ENCODE results near the gene UBE4B.
"Not testable (repeated sequence)": the region's sequence is repeated elsewhere in the genome, so short reads cannot be mapped to it uniquely, and the experiment has no call there.

The UBE4B gene

GRCh38 chr1:10019561-10019960, 13.2 kb upstream of the UBE4B start:
- Histone ChIP-seq H2AK5ac (ENCODE audit: low read length, severe bottlenecking) (no peak overlapping the region), H3K4me1 (ENCODE audit: control insufficient read depth, insufficient read depth, low read depth, low read length) (peaks cover 2% of the 10 kb centered on the region), H3K4me3 (ENCODE audit: insufficient read depth in 1 of 2, low read depth in 1 of 2, low read length in 2 of 2) (no peak overlapping the region), H3K4ac (ENCODE audit: low read depth in 1 of 2, low read length in 2 of 2) (no peak overlapping the region), H3K14ac (ENCODE audit: low read length in 2 of 2) (no peak overlapping the region), H3K23ac (ENCODE audit: low read length in 2 of 2) (no peak overlapping the region), H3K36me3 (ENCODE audit: control insufficient read depth in 1 of 2, insufficient read depth in 2 of 2, low read depth in 1 of 2, low read length in 2 of 2) (no peaks in the 10 kb centered on the region), H4K8ac (ENCODE audit: low read length) (no peak overlapping the region), H2BK5ac (ENCODE audit: low read depth, low read length, poor library complexity, severe bottlenecking) (no peak overlapping the region), H2BK120ac (ENCODE audit: low read depth, low read length) (no peak overlapping the region), H2BK15ac (ENCODE audit: low read depth, poor library complexity, severe bottlenecking) (no peak overlapping the region), H4K91ac (ENCODE audit: low read length) (no peak overlapping the region), H3K9ac (ENCODE audit: low read length) (no peak overlapping the region), H3K18ac (ENCODE audit: low read depth in 1 of 2, low read length in 2 of 2) (no peak overlapping the region), H3K9me3 (ENCODE audit: control insufficient read depth, low read length) (no peaks in the 10 kb centered on the region), H2AFZ (ENCODE audit: low read depth, low read length) (no peak overlapping the region), H3K27ac (ENCODE audit: low read length, poor library complexity, severe bottlenecking) (no peak overlapping the region), H3K79me1 (replicated peaks; ENCODE audit: low read length, poor library complexity, severe bottlenecking) (no peaks in the 10 kb centered on the region), H2BK12ac (ENCODE audit: low read length in 2 of 2) (no peak overlapping the region), H3K27me3 (ENCODE audit: control insufficient read depth in 1 of 2, insufficient read depth in 1 of 2, low read length in 2 of 2) (no peaks in the 10 kb centered on the region), H3K4me2 (ENCODE audit: low read length, poor library complexity, severe bottlenecking) (no peak overlapping the region)
- DNase-seq = no peak

- Histone ChIP-seq H2AK5ac (ENCODE audit: low read length, severe bottlenecking) (no peak overlapping the region), H2BK15ac (ENCODE audit: low read depth, poor library complexity, severe bottlenecking) (no peak overlapping the region), H3K9me3 (ENCODE audit: control insufficient read depth, low read length) (no peaks in the 10 kb centered on the region), H3K4me2 (ENCODE audit: low read length, poor library complexity, severe bottlenecking) (no peak overlapping the region), H3K23ac (ENCODE audit: low read length in 2 of 2) (no peak overlapping the region), H4K8ac (ENCODE audit: low read length) (no peak overlapping the region), H3K9ac (ENCODE audit: low read length) (no peak overlapping the region), H3K36me3 (ENCODE audit: control insufficient read depth in 1 of 2, insufficient read depth in 2 of 2, low read depth in 1 of 2, low read length in 2 of 2) (no peaks in the 10 kb centered on the region), H3K79me1 (replicated peaks; ENCODE audit: low read length, poor library complexity, severe bottlenecking) (no peaks in the 10 kb centered on the region), H2BK120ac (ENCODE audit: low read depth, low read length) (no peak overlapping the region), H3K18ac (ENCODE audit: low read depth in 1 of 2, low read length in 2 of 2) (no peak overlapping the region), H3K14ac (ENCODE audit: low read length in 2 of 2) (no peak overlapping the region), H3K27me3 (ENCODE audit: control insufficient read depth in 1 of 2, insufficient read depth in 1 of 2, low read length in 2 of 2) (no peaks in the 10 kb centered on the region), H4K91ac (ENCODE audit: low read length) (no peak overlapping the region), H2AFZ (ENCODE audit: low read depth, low read length) (no peak overlapping the region), H3K4me3 (ENCODE audit: insufficient read depth in 1 of 2, low read depth in 1 of 2, low read length in 2 of 2) (no peak overlapping the region), H3K4me1 (ENCODE audit: control insufficient read depth, insufficient read depth, low read depth, low read length) (peaks cover 2% of the 10 kb centered on the region), H2BK12ac (ENCODE audit: low read length in 2 of 2) (no peak overlapping the region), H3K4ac (ENCODE audit: low read depth in 1 of 2, low read length in 2 of 2) (no peak overlapping the region), H2BK5ac (ENCODE audit: low read depth, low read length, poor library complexity, severe bottlenecking) (no peak overlapping the region), H3K27ac (ENCODE audit: low read length, poor library complexity, severe bottlenecking) (no peak overlapping the region)
- DNase-seq = no peak
- 100% methylated on average over 1 of the region's 3 CpGs for WGBS
Observed at GRCh38 chr1:10020086-10020485, 12.7 kb upstream of the UBE4B start.

DNA sequence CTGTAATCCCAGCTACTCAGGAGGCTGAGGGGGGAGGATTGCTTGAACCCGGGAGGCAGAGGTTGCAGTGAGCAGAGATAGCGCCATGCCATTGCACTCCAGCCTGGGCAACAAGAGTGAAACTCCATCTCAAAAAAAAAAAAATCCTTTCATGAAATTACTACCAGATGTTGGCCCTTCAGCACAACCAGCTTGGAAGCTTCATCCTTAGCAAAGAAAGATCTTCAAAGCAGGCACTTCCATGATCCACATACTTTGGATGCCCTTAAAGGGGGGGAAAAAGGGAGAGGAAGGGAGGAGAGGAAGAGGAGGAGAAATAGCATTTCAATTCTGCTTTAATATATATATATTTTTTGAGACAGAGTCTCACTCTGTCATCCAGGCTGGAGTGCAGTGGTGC, 12.1 kb upstream of the UBE4B start:
- H3K9ac ChIP-seq (ENCODE audit: low read length); H2AK5ac ChIP-seq (ENCODE audit: low read length, severe bottlenecking); H3K27ac ChIP-seq (ENCODE audit: low read length, poor library complexity, severe bottlenecking); H3K4ac ChIP-seq (ENCODE audit: low read depth in 1 of 2, low read length in 2 of 2); H2AFZ ChIP-seq (ENCODE audit: low read depth, low read length); H2BK15ac ChIP-seq (ENCODE audit: low read depth, poor library complexity, severe bottlenecking); H3K23ac ChIP-seq (ENCODE audit: low read length in 2 of 2); DNase-seq; H4K8ac ChIP-seq (ENCODE audit: low read length); H3K4me2 ChIP-seq (ENCODE audit: low read length, poor library complexity, severe bottlenecking); H2BK120ac ChIP-seq (ENCODE audit: low read depth, low read length); H2BK12ac ChIP-seq (ENCODE audit: low read length in 2 of 2); H3K4me3 ChIP-seq (ENCODE audit: insufficient read depth in 1 of 2, low read depth in 1 of 2, low read length in 2 of 2); H4K91ac ChIP-seq (ENCODE audit: low read length); H3K18ac ChIP-seq (ENCODE audit: low read depth in 1 of 2, low read length in 2 of 2); H3K4me1 ChIP-seq (ENCODE audit: control insufficient read depth, insufficient read depth, low read depth, low read length); H3K36me3 ChIP-seq (ENCODE audit: control insufficient read depth in 1 of 2, insufficient read depth in 2 of 2, low read depth in 1 of 2, low read length in 2 of 2); H3K9me3 ChIP-seq (ENCODE audit: control insufficient read depth, low read length); H3K27me3 ChIP-seq (ENCODE audit: control insufficient read depth in 1 of 2, insufficient read depth in 1 of 2, low read length in 2 of 2); H2BK5ac ChIP-seq (ENCODE audit: low read depth, low read length, poor library complexity, severe bottlenecking); H3K14ac ChIP-seq (ENCODE audit: low read length in 2 of 2); H3K79me1 ChIP-seq (replicated peaks; ENCODE audit: low read length, poor library complexity, severe bottlenecking): not testable (repeated sequence)
- 100% methylated on average over 1 of the region's 2 CpGs for WGBS

GRCh38 chr1:10021992-10022391, 10.8 kb upstream of the UBE4B start:
- H3K27ac ChIP-seq (ENCODE audit: low read length, poor library complexity, severe bottlenecking); H3K4me2 ChIP-seq (ENCODE audit: low read length, poor library complexity, severe bottlenecking); DNase-seq; H3K14ac ChIP-seq (ENCODE audit: low read length in 2 of 2); H2BK120ac ChIP-seq (ENCODE audit: low read depth, low read length); H2AK5ac ChIP-seq (ENCODE audit: low read length, severe bottlenecking); H3K36me3 ChIP-seq (ENCODE audit: control insufficient read depth in 1 of 2, insufficient read depth in 2 of 2, low read depth in 1 of 2, low read length in 2 of 2); H3K4ac ChIP-seq (ENCODE audit: low read depth in 1 of 2, low read length in 2 of 2); H2AFZ ChIP-seq (ENCODE audit: low read depth, low read length); H3K9ac ChIP-seq (ENCODE audit: low read length); H3K27me3 ChIP-seq (ENCODE audit: control insufficient read depth in 1 of 2, insufficient read depth in 1 of 2, low read length in 2 of 2); H2BK15ac ChIP-seq (ENCODE audit: low read depth, poor library complexity, severe bottlenecking); H3K4me1 ChIP-seq (ENCODE audit: control insufficient read depth, insufficient read depth, low read depth, low read length); H3K18ac ChIP-seq (ENCODE audit: low read depth in 1 of 2, low read length in 2 of 2); H2BK5ac ChIP-seq (ENCODE audit: low read depth, low read length, poor library complexity, severe bottlenecking); H3K23ac ChIP-seq (ENCODE audit: low read length in 2 of 2); H3K9me3 ChIP-seq (ENCODE audit: control insufficient read depth, low read length); H4K8ac ChIP-seq (ENCODE audit: low read length); H2BK12ac ChIP-seq (ENCODE audit: low read length in 2 of 2); H3K4me3 ChIP-seq (ENCODE audit: insufficient read depth in 1 of 2, low read depth in 1 of 2, low read length in 2 of 2); H3K79me1 ChIP-seq (replicated peaks; ENCODE audit: low read length, poor library complexity, severe bottlenecking); H4K91ac ChIP-seq (ENCODE audit: low read length): not testable (repeated sequence)
- WGBS = 100% methylated on average over 2 of the region's 4 CpGs
